Choroid plexus epithelial cell (primary cell): ENCODE data around the gene STRN3.

Experiments used
- DNase-seq: peaks from one replicate; pipeline ENCODE4 v3.0.0-alpha.2; 2010; ENCODE audit warnings: low read depth
- H3K4me3 ChIP-seq: 2 replicates; pipeline ENCODE4 v1.5.1; 2011; ENCODE audit warnings: low read depth, mild to moderate bottlenecking, control low read depth, low read length, moderate library complexity
- CTCF ChIP-seq: conservative IDR thresholded peaks from 2 replicates; pipeline ENCODE4 v1.5.1; 2011; ENCODE audit warnings: low read depth, mild to moderate bottlenecking, control low read depth, inconsistent platforms, low read length, moderate library complexity

Gene STRN3

GRCh38 chr14:30848449-30849240 lies 177.5 kb downstream of the STRN3 start:
- TF ChIP-seq CTCF, result no peak
- H3K4me3 ChIP-seq, result no peak overlapping the region
- no peak for DNase-seq
